Measurements from ENCODE around the gene HMCN2.
A peak's percentile ranks its signal among the peaks of the same experiment; 100 is the strongest.
"Not testable (repeated sequence)": the region's sequence is repeated elsewhere in the genome, so short reads cannot be mapped to it uniquely, and the experiment has no call there.

The HMCN2 gene

GRCh38 chr9:130240410-130241197, 25.0 kb upstream of the HMCN2 start:
- DNase-seq (ENCODE audit: low read depth in 2 of 2): no peak

DNA sequence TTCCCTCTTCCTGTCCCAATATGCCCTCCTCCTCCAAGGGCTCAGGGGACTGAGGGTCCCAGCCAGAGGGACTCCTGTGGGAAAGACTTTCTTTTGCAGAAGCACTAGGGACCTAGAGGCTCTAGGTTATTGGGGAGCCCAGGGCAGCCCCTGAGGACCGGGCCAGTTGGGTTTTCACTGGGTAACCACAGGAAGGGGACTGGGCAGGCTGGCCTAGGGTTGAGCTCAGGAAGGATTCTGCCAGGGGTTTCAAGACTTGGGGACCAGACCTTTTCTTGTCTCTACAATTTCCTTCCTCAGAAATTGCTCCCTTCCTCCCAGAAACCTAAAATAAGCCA, 24.4 kb upstream of the HMCN2 start:
- no peak for DNase-seq (ENCODE audit: low read depth in 2 of 2)

GRCh38 chr9:130242270-130243014, 23.1 kb upstream of the HMCN2 start:
- no peak for DNase-seq (ENCODE audit: low read depth in 2 of 2)

- peak; percentile 61 to 77 for DNase-seq (ENCODE audit: low read depth in 2 of 2)
Observed at GRCh38 chr9:130243015-130243881, 22.3 kb upstream of the HMCN2 start.

GRCh38 chr9:130243882-130244170, 21.7 kb upstream of the HMCN2 start:
- DNase-seq (ENCODE audit: low read depth in 2 of 2): no peak

DNA sequence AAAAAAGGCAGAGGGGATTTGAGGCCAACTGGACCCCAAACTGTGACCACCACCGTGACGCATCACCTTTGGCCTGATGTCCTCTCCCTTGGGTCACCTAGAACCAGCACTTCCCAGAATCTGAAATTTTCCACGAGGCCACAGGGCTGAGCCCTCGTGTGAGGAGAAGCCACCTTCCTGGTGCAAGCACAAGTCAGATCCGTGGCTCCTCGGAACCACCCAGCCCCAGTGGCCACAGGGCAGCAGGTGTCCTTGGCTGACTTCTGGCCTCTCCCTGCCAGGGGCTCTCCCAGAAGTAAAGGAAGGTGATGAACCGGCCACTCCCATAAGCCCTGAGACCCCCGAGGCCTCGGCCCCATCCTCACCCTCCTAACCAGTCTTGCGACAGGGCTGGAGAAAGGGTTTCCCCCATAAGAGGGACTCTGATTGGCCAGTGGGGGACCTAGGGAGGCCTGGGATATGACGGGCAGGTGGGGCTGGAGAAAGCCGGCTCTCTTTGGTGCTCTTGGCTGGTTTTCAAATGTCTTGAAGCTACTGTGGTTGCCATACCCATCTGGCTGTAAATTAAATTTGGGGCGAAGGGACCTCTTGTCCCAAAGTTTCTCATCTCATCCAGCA, 20.9 kb upstream of the HMCN2 start:
- DNase-seq (ENCODE audit: low read depth in 2 of 2): no peak

GRCh38 chr9:130245474-130245873, 20.1 kb upstream of the HMCN2 start:
- no peak for DNase-seq (ENCODE audit: low read depth in 2 of 2)

GRCh38 chr9:130246126-130246525, 19.4 kb upstream of the HMCN2 start:
- no peak for DNase-seq (ENCODE audit: low read depth in 2 of 2)

DNA sequence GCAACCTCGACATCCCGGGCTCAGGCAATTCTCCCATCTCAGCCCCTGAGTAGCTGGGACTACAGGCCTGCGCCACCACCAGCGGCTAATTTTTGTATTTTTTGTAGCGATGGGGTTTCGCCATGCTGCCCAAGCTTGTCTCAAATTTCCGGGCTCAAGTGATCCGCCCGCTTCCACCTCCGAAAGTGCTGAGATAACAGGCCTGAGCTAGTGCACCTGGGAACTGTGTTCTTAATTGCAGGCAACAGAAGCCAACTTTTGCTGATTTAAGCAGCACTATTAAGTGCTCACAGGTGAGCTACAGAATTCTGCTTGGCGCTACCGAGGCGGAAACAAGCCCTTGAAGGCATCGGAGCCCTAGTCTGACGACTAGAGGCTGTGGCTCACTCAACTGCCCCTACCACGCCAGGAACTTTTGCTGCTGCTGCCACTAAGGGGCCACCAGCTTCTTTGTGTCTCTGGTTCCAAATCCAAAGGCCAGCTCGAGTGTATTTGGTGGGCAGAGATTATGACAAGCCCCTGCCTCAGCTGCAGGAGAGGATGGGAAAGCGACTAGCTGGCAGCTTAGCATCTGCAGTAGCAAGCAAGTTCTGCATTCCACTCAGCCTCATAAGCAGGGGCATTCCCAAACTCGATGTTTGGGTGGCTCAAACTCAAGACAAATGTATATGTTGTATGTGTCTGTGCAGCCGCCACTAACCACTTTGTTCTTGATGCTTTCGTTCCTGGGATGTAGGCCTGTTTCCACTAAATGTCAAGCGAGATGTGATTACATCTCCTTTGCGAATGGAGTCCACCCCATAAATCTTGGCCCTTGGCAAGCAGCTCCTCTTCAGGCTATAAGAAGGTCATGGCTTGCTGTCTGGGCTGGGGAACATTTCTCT, 10.6 kb upstream of the HMCN2 start:
- no peak for DNase-seq (ENCODE audit: low read depth in 2 of 2)

GRCh38 chr9:130255631-130256134, 9.9 kb upstream of the HMCN2 start:
- no peak for DNase-seq (ENCODE audit: low read depth in 2 of 2)

GRCh38 chr9:130256644-130257043, 8.9 kb upstream of the HMCN2 start:
- no peak for DNase-seq (ENCODE audit: low read depth in 2 of 2)

GRCh38 chr9:130258137-130258536, 7.4 kb upstream of the HMCN2 start:
- not testable (repeated sequence) for DNase-seq (ENCODE audit: low read depth in 2 of 2)

DNA sequence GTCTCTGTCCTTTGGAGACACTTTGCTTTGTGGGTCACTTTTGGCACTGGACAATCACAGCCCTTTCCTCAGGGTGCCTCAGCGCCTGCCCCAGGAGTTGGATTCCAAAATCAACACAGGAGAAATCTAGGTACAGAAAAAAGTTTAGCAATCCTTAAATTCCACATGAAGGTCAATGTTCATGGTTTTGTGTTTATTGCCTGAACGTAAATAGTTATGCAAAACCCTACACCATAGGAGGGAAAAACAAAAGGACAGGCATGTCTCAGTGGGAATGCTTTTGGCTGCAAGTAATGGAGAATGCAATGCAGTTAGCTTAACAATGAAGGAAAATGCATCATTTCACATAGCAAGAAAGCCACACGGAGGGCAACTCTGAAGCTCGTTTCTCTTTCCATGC, 6.5 kb upstream of the HMCN2 start:
- DNase-seq (ENCODE audit: low read depth in 2 of 2): no peak

- DNase-seq (ENCODE audit: low read depth in 2 of 2): no peak
Observed at GRCh38 chr9:130260816-130261765, 4.5 kb upstream of the HMCN2 start.

GRCh38 chr9:130262061-130262745, 3.4 kb upstream of the HMCN2 start:
- DNase-seq (ENCODE audit: low read depth in 2 of 2): no peak

DNA sequence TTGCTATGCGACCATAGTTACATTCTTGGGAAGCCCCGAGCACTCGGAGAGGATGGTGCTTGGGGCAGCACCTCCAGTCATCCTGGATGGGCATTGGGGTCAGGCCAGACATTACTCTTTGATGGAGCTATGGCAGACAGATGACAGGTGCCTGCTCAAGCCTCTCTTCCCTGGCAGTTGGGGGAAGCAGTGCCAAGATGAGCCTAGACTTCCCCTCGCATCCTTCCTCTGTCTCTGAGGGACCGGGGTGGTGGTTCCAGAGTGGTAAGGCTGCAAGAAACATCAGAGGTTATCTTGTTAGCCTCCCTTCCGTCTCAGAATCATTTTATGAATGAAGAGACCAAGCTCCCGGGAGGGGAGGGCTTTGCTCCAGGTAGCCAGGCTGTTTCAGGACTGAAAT, 2.8 kb upstream of the HMCN2 start:
- no peak for DNase-seq (ENCODE audit: low read depth in 2 of 2)

GRCh38 chr9:130263601-130264413, 1.8 kb upstream of the HMCN2 start:
- no peak for DNase-seq (ENCODE audit: low read depth in 2 of 2)

Data from stimulated activated CD8-positive, alpha-beta memory T cell treated with anti-CD3 and anti-CD28 coated beads, Interleukin-7, amount 100 ng/mL, for 1 hour (primary cell).